HG03378 (cell line): Measurements from ENCODE around the gene HMCN1.

Experiments used
- ATAC-seq: cut with Tn5 transposase; IDR thresholded peaks from one replicate; pipeline ENCODE4 v1.9.1; 2021; ENCODE audit warnings: mild to moderate bottlenecking, moderate library complexity; ENCODE audit not compliant: unreplicated experiment

HMCN1 gene

GRCh38 chr1:185957441-185958363 is 223.5 kb downstream of the HMCN1 start:
- no peak for ATAC-seq

GRCh38 chr1:185960422-185961321 is 226.5 kb downstream of the HMCN1 start:
- ATAC-seq = no peak

GRCh38 chr1:185961664-185962063 is 227.5 kb downstream of the HMCN1 start:
- ATAC-seq = no peak

- no peak for ATAC-seq
Observed at GRCh38 chr1:185964946-185965345, 230.8 kb downstream of the HMCN1 start.

- ATAC-seq = no peak
Observed at GRCh38 chr1:185965870-185966269, 231.7 kb downstream of the HMCN1 start.

GRCh38 chr1:185966471-185966870 is 232.3 kb downstream of the HMCN1 start:
- ATAC-seq = no peak

- no peak for ATAC-seq
Observed at GRCh38 chr1:185969028-185969427, 234.8 kb downstream of the HMCN1 start.

- no peak for ATAC-seq
Observed at GRCh38 chr1:185969524-185969991, 235.4 kb downstream of the HMCN1 start.

- no peak for ATAC-seq
Observed at GRCh38 chr1:185971688-185972087, 237.5 kb downstream of the HMCN1 start.

GRCh38 chr1:185972096-185972850 is 238.1 kb downstream of the HMCN1 start:
- no peak for ATAC-seq

GRCh38 chr1:185973645-185974044 is 239.5 kb downstream of the HMCN1 start:
- no peak for ATAC-seq

GRCh38 chr1:185974367-185975170 is 240.4 kb downstream of the HMCN1 start:
- no peak for ATAC-seq

GRCh38 chr1:185980891-185981290 is 246.7 kb downstream of the HMCN1 start:
- ATAC-seq = no peak

- no peak for ATAC-seq
Observed at GRCh38 chr1:185984113-185984836, 250.1 kb downstream of the HMCN1 start.

- no peak for ATAC-seq
Observed at GRCh38 chr1:185987611-185988321, 253.6 kb downstream of the HMCN1 start.

GRCh38 chr1:185990565-185990964 is 256.4 kb downstream of the HMCN1 start:
- no peak for ATAC-seq

GRCh38 chr1:185991266-185991665 is 257.1 kb downstream of the HMCN1 start:
- ATAC-seq = no peak

- ATAC-seq = no peak
Observed at GRCh38 chr1:185996211-185996610, 262.0 kb downstream of the HMCN1 start.

GRCh38 chr1:185998391-185998790 is 264.2 kb downstream of the HMCN1 start:
- ATAC-seq = no peak
